CD14-positive monocyte (primary cell): ENCODE measurements around the gene RUSC2. TPM values are rescaled to one million over a fixed set of nuclear protein-coding genes. Genes with fewer than 3 reads are reported as not detected.
"Not testable (repeated sequence)": the region's sequence is repeated elsewhere in the genome, so short reads cannot be mapped to it uniquely, and the experiment has no call there.

Experiments used
- DNase-seq, 3 donors: peaks; one replicate each; pipeline ENCODE4 v3.0.0-alpha.2; 2011 to 2022
- H2AFZ ChIP-seq: 2 replicates; pipeline ENCODE4 v1.6.0; 2012; ENCODE audit warnings: mild to moderate bottlenecking, low read depth, low read length, inconsistent platforms; ENCODE audit not compliant: insufficient read depth, poor library complexity, severe bottlenecking
- H3K27ac ChIP-seq, 2 donors: 1 replicate in 1 of 2; 2 replicates in 1 of 2; pipeline ENCODE4 v1.5.1; 2012 to 2013; ENCODE audit warnings: low read length in 2 of 2, control low read depth in 1 of 2, inconsistent platforms in 1 of 2, low read depth in 1 of 2, mild to moderate bottlenecking in 1 of 2
- H3K27me3 ChIP-seq, 2 donors: one replicate each; pipeline versions ENCODE4 v1.6.0 to v1.6.1; 2011 to 2013; ENCODE audit warnings: low read length in 2 of 2; ENCODE audit not compliant: control insufficient read depth in 2 of 2, insufficient read depth in 2 of 2
- H3K36me3 ChIP-seq, 2 donors: replicated peaks in 1 of 2; 1 replicate in 1 of 2; 2 replicates in 1 of 2; pipeline versions ENCODE4 v1.5.1 to v1.6.1; 2012 to 2013; ENCODE audit warnings: low read length in 2 of 2, control low read depth in 1 of 2, inconsistent platforms in 1 of 2, mild to moderate bottlenecking in 1 of 2; ENCODE audit not compliant: insufficient read depth in 2 of 2, control insufficient read depth in 1 of 2
- H3K4me1 ChIP-seq, 2 donors: 1 replicate in 1 of 2; 2 replicates in 1 of 2; pipeline versions ENCODE4 v1.5.1 to v1.6.1; 2012 to 2013; ENCODE audit warnings: low read length in 2 of 2, control low read depth in 1 of 2, inconsistent platforms in 1 of 2, mild to moderate bottlenecking in 1 of 2, moderate library complexity in 1 of 2; ENCODE audit not compliant: insufficient read depth in 2 of 2, control insufficient read depth in 1 of 2
- H3K4me2 ChIP-seq: replicated peaks from 2 replicates; pipeline ENCODE3; 2012; ENCODE audit warnings: low read length, moderate library complexity, mild to moderate bottlenecking; ENCODE audit not compliant: poor library complexity, severe bottlenecking; ENCODE audit errors: extremely low read depth
- H3K4me3 ChIP-seq, 3 experiments: fragments of 200-600 bp in 1 of 3; sonication (generic) in 1 of 3; replicated peaks in 1 of 3; 1 replicate in 2 of 3; 2 replicates in 1 of 3; pipeline ENCODE4 v1.5.1; 2011 to 2013; ENCODE audit warnings: low read length in 3 of 3, mild to moderate bottlenecking in 3 of 3, control low read depth in 2 of 3, low read depth in 2 of 3, inconsistent platforms in 1 of 3, moderate library complexity in 1 of 3
- H3K79me2 ChIP-seq: 2 replicates; pipeline ENCODE4 v1.6.0; 2012; ENCODE audit warnings: mild to moderate bottlenecking, control low read depth, inconsistent platforms, low read length, moderate library complexity; ENCODE audit not compliant: insufficient read depth
- H3K9ac ChIP-seq: 2 replicates; pipeline ENCODE4 v1.6.0; 2017; ENCODE audit warnings: low read length, mild to moderate bottlenecking; ENCODE audit not compliant: insufficient read depth, poor library complexity, severe bottlenecking
- H3K9me3 ChIP-seq, 2 donors: replicated peaks in 1 of 2; 1 replicate in 1 of 2; 2 replicates in 1 of 2; pipeline versions ENCODE4 v1.5.1 to v1.6.1; 2012 to 2013; ENCODE audit warnings: low read length in 2 of 2, control low read depth in 1 of 2; ENCODE audit not compliant: control insufficient read depth in 1 of 2, insufficient read depth in 1 of 2
- H4K20me1 ChIP-seq: 2 replicates; pipeline ENCODE4 v1.6.0; 2012; ENCODE audit warnings: mild to moderate bottlenecking, low read length, control low read depth, moderate library complexity; ENCODE audit not compliant: insufficient read depth
- H3K27ac Mint-ChIP-seq, 7 donors: one replicate each; pipeline ENCODE4 v1.8.0; 2020; ENCODE audit warnings: mild to moderate bottlenecking in 7 of 7, mixed read lengths in 7 of 7, moderate library complexity in 6 of 7, inconsistent platforms in 2 of 7
- H3K27me3 Mint-ChIP-seq, 3 donors: one replicate each; pipeline ENCODE4 v1.8.0; 2021 to 2022; ENCODE audit warnings: low read depth in 3 of 3, mild to moderate bottlenecking in 3 of 3, mixed read lengths in 3 of 3, moderate library complexity in 3 of 3, inconsistent platforms in 1 of 3
- H3K36me3 Mint-ChIP-seq, 2 donors: one replicate each; pipeline ENCODE4 v1.8.0; 2020; ENCODE audit warnings: mixed read lengths in 2 of 2, inconsistent platforms in 1 of 2, mild to moderate bottlenecking in 1 of 2
- H3K4me1 Mint-ChIP-seq: one replicate; pipeline ENCODE4 v1.8.0; 2020; ENCODE audit warnings: mild to moderate bottlenecking, mixed read lengths
- H3K4me3 Mint-ChIP-seq, 2 donors: one replicate each; pipeline ENCODE4 v1.8.0; 2020; ENCODE audit warnings: mild to moderate bottlenecking in 2 of 2, mixed read lengths in 2 of 2, moderate library complexity in 1 of 2
- H3K9me3 Mint-ChIP-seq, 7 donors: one replicate each; pipeline ENCODE4 v1.8.0; 2020 to 2022; ENCODE audit warnings: mixed read lengths in 7 of 7, mild to moderate bottlenecking in 6 of 7, moderate library complexity in 6 of 7, inconsistent platforms in 2 of 7
- CTCF ChIP-seq: fragments of 200-600 bp; IDR thresholded peaks from one replicate; pipeline ENCODE4 v1.8.0; 2022; ENCODE audit warnings: antibody characterized with exemption, mild to moderate bottlenecking
- WGBS: methylation state at CpG from one replicate; pipeline ENCODE4 v1.1.5; 2013; ENCODE audit warnings: missing lambda C conversion rate; ENCODE audit not compliant: insufficient coverage; 5-methylcytosine and 5-hydroxymethylcytosine counted together
- intact Hi-C, 2 donors: fragments of 100-400 bp; cut with micrococcal nuclease; formaldehyde crosslinking; loops; one replicate each; pipeline versions ENCODE4 v1.15.0 to v1.15.1; 2023
- polyA plus RNA-seq, 3 donors: library from polyadenylated mRNA; depleted of rRNA in 1 of 3; unstranded in 2 of 3; stranded (reverse) in 1 of 3; fragments of 300-500 nt in 2 of 3; fragments of >200 nt in 1 of 3; fragmentation: Illumina TruSeq in 2 of 3; gene quantifications; 1 replicate in 2 of 3; 2 replicates in 1 of 3; pipeline ENCODE4 v1.2.3, GENCODE V29; 2012 to 2021

RUSC2 gene
- polyA plus RNA-seq, 3 donors: 2.2 to 18.8 (median 3.7) TPM

DNA sequence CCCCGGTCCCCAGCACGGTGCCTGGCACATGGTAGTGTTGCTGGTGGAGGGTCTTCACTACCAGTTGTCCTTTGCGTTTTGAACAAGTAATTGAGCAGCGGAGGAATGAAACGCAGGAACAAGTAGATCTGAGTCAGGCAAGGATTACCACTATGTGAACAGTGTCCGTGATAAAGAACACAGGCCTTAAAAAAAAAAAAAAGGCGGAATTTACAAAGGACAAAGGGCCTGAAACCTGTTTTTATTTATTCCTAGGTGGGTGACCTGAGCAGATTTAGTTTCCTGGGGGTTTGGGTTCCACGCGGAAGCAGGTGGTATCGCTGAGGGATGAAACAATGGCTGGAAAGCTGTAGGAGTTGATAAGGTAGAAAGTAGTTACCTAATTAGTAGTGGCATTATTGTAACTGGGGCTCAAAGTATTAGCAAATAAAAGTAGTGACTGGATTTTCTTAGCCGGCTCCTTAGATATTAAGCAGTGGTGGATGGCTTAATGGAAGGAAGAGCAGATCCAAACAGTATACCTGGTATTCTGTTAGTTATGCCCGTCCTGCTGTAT, 1.1 kb downstream of the RUSC2 start:
- no peak for DNase-seq
- Mint-ChIP-seq H3K9me3 (peaks cover 2 to 9% (median 5%) of the 10 kb centered on the region in 7 donors), H3K4me3 (peak overlapping the region; percentile 98 to 99), H3K4me1 (peaks cover 38% of the 10 kb centered on the region), H3K27me3 (peaks cover 1 to 2% (median 2%) of the 10 kb centered on the region in 3 donors), H3K27ac (peak overlapping the region; percentile 91 to 96 (median 92)), H3K36me3 (peaks cover 6% of the 10 kb centered on the region in 2 donors)
- H3K9ac ChIP-seq: peak overlapping the region; percentile 89
- peak overlapping the region; percentile 56 to 97 (median 93) for H3K4me3 ChIP-seq
- TF ChIP-seq CTCF: no peak
- H3K27ac ChIP-seq: peak overlapping the region; percentile 81 to 92
- intact Hi-C loops: loop anchor here (5.0 kb wide), 1 partner anchor 46 kb away; no protein-coding TSS in a partner anchor
- peaks cover 0 to 4% of the 10 kb centered on the region in 2 donors for H3K9me3 ChIP-seq
- H3K4me2 ChIP-seq: peak overlapping the region; percentile 97
- H3K27me3 ChIP-seq: no peaks in the 10 kb centered on the region
- peaks cover 0 to under 1% of the 10 kb centered on the region in 2 donors for H3K36me3 ChIP-seq
- peaks cover 69% of the 10 kb centered on the region for H3K79me2 ChIP-seq
- 72% methylated on average over 9 of the region's 12 CpGs for WGBS
- peak overlapping the region; percentile 83 for H2AFZ ChIP-seq
- H3K4me1 ChIP-seq: peaks cover 34 to 36% of the 10 kb centered on the region in 2 donors
- H4K20me1 ChIP-seq: peaks cover 6% of the 10 kb centered on the region

- not testable (repeated sequence) for H2AFZ ChIP-seq, H3K27me3 ChIP-seq, H3K4me2 ChIP-seq, H3K4me3 ChIP-seq, H3K9me3 ChIP-seq, H3K9me3 Mint-ChIP-seq, H3K27me3 Mint-ChIP-seq, H3K9ac ChIP-seq, DNase-seq, H3K4me3 Mint-ChIP-seq
- H3K27ac ChIP-seq: peak overlapping the region in 1 of 2 donors; percentile 92
- H3K79me2 ChIP-seq: peaks cover 90% of the 10 kb centered on the region
- Mint-ChIP-seq H3K4me1 (peaks cover 38% of the 10 kb centered on the region), H3K36me3 (peaks cover 10 to 11% of the 10 kb centered on the region in 2 donors), H3K27ac (peak overlapping the region in 4 of 7 donors; percentile 70 to 94 (median 86))
- H4K20me1 ChIP-seq: peaks cover 23% of the 10 kb centered on the region
- peaks cover 34 to 36% of the 10 kb centered on the region in 2 donors for H3K4me1 ChIP-seq
- intact Hi-C loops: loop anchor here (5.0 kb wide), 1 partner anchor 44 kb away; no protein-coding TSS in a partner anchor
- WGBS: no CpG with 5 or more reads among the region's 1 CpG
- peaks cover 0 to 12% of the 10 kb centered on the region in 2 donors for H3K36me3 ChIP-seq
These were observed 3.2 kb downstream of the RUSC2 start for GRCh38 chr9:35493119-35493518.
